HEK293 (cell line): ENCODE data around the gene PRSS35.

Source experiments
- EGR2 ChIP-seq: fragments of 450-650 bp; formaldehyde crosslinking; IDR thresholded peaks from 2 replicates; pipeline ENCODE4 v1.5.1; 2016; ENCODE audit warnings: low read depth, missing biosample characterization, missing genetic modification characterization
- HIC1 ChIP-seq: fragments of 450-650 bp; formaldehyde crosslinking; IDR thresholded peaks from 2 replicates; pipeline ENCODE4 v1.5.1; 2016; ENCODE audit warnings: missing biosample characterization, missing genetic modification characterization
- HOXA7 ChIP-seq: sonication (generic); formaldehyde crosslinking; IDR thresholded peaks from 2 replicates; pipeline ENCODE4 v1.8.1; 2022; ENCODE audit warnings: missing genetic modification reagents, borderline replicate concordance
- IKZF3 ChIP-seq: fragments of 450-650 bp; IDR thresholded peaks from 2 replicates; pipeline ENCODE4 v1.5.0; 2018; ENCODE audit warnings: missing biosample characterization, mild to moderate bottlenecking, missing genetic modification characterization, moderate library complexity
- KLF17 ChIP-seq: fragments of 450-650 bp; formaldehyde crosslinking; IDR thresholded peaks from 2 replicates; pipeline ENCODE4 v1.5.1; 2016; ENCODE audit warnings: missing biosample characterization, missing genetic modification characterization
- PATZ1 ChIP-seq: fragments of 450-650 bp; formaldehyde crosslinking; IDR thresholded peaks from 2 replicates; pipeline ENCODE4 v1.5.1; 2016; ENCODE audit warnings: missing biosample characterization, missing genetic modification characterization
- RBAK ChIP-seq: fragments of 450-650 bp; formaldehyde crosslinking; IDR thresholded peaks from 2 replicates; pipeline ENCODE4 v1.5.1; 2016; ENCODE audit warnings: missing biosample characterization, missing genetic modification characterization
- SALL2 ChIP-seq: fragments of 450-650 bp; formaldehyde crosslinking; IDR thresholded peaks from 2 replicates; pipeline ENCODE4 v1.5.0; 2017; ENCODE audit warnings: missing biosample characterization, mild to moderate bottlenecking, missing genetic modification characterization, borderline replicate concordance
- SETDB1 ChIP-seq: IDR thresholded peaks from one replicate; pipeline ENCODE4 v1.6.1; 2017; ENCODE audit warnings: mild to moderate bottlenecking, low read length, moderate library complexity, mixed read lengths; ENCODE audit not compliant: insufficient read length
- SP3 ChIP-seq: fragments of 450-650 bp; formaldehyde crosslinking; IDR thresholded peaks from 2 replicates; pipeline ENCODE4 v1.5.1; 2016; ENCODE audit warnings: missing biosample characterization, missing genetic modification characterization
- TCF7L2 ChIP-seq: IDR thresholded peaks from 2 replicates; pipeline ENCODE4 v1.6.1; 2011; ENCODE audit warnings: low read depth, mild to moderate bottlenecking, inconsistent platforms, low read length, moderate library complexity, borderline replicate concordance
- WT1 ChIP-seq: fragments of 450-650 bp; formaldehyde crosslinking; IDR thresholded peaks from 2 replicates; pipeline ENCODE4 v1.5.1; 2016; ENCODE audit warnings: missing biosample characterization, missing genetic modification characterization
- ZBTB49 ChIP-seq: fragments of 450-650 bp; formaldehyde crosslinking; IDR thresholded peaks from 2 replicates; pipeline ENCODE4 v1.5.1; 2016; ENCODE audit warnings: missing biosample characterization, missing genetic modification characterization, low read depth
- ZFP3 ChIP-seq: fragments of 450-650 bp; formaldehyde crosslinking; IDR thresholded peaks from 2 replicates; pipeline ENCODE4 v1.5.1; 2016; ENCODE audit warnings: low read depth, missing biosample characterization, missing genetic modification characterization
- ZNF112 ChIP-seq: fragments of 450-650 bp; formaldehyde crosslinking; IDR thresholded peaks from 2 replicates; pipeline ENCODE4 v1.5.0; 2017; ENCODE audit warnings: missing biosample characterization, missing genetic modification characterization
- ZNF121 ChIP-seq: fragments of 450-650 bp; formaldehyde crosslinking; IDR thresholded peaks from 2 replicates; pipeline ENCODE4 v1.5.1; 2016; ENCODE audit warnings: missing biosample characterization, missing genetic modification characterization
- ZNF132 ChIP-seq: fragments of 450-650 bp; formaldehyde crosslinking; IDR thresholded peaks from 2 replicates; pipeline ENCODE4 v1.5.1; 2017; ENCODE audit warnings: missing biosample characterization, missing genetic modification characterization, borderline replicate concordance
- ZNF133 ChIP-seq: fragments of 450-650 bp; formaldehyde crosslinking; IDR thresholded peaks from 2 replicates; pipeline ENCODE4 v1.5.1; 2016; ENCODE audit warnings: missing biosample characterization, missing genetic modification characterization
- ZNF2 ChIP-seq: fragments of 450-650 bp; formaldehyde crosslinking; IDR thresholded peaks from 2 replicates; pipeline ENCODE4 v1.5.1; 2016; ENCODE audit warnings: missing biosample characterization, missing genetic modification characterization
- ZNF350 ChIP-seq: fragments of 450-650 bp; formaldehyde crosslinking; IDR thresholded peaks from 2 replicates; pipeline ENCODE4 v1.5.0; 2017; ENCODE audit warnings: missing biosample characterization, mild to moderate bottlenecking, missing genetic modification characterization
- ZNF362 ChIP-seq: fragments of 450-650 bp; formaldehyde crosslinking; IDR thresholded peaks from 2 replicates; pipeline ENCODE4 v1.5.1; 2016; ENCODE audit warnings: missing biosample characterization, missing genetic modification characterization
- ZNF398 ChIP-seq: fragments of 450-650 bp; formaldehyde crosslinking; IDR thresholded peaks from 2 replicates; pipeline ENCODE4 v1.5.1; 2017; ENCODE audit warnings: missing biosample characterization, missing genetic modification characterization
- ZNF48 ChIP-seq: fragments of 450-650 bp; formaldehyde crosslinking; IDR thresholded peaks from 2 replicates; pipeline ENCODE4 v1.5.1; 2016; ENCODE audit warnings: missing biosample characterization, missing genetic modification characterization
- ZNF530 ChIP-seq: fragments of 450-650 bp; formaldehyde crosslinking; IDR thresholded peaks from 2 replicates; pipeline ENCODE4 v1.5.1; 2016; ENCODE audit warnings: low read depth, missing biosample characterization, missing genetic modification characterization
- ZNF645 ChIP-seq: fragments of 450-650 bp; formaldehyde crosslinking; IDR thresholded peaks from 2 replicates; pipeline ENCODE4; 2016; ENCODE audit warnings: missing biosample characterization, missing genetic modification characterization
- ZNF654 ChIP-seq: fragments of 450-650 bp; formaldehyde crosslinking; IDR thresholded peaks from 2 replicates; pipeline ENCODE4 v1.5.1; 2016; ENCODE audit warnings: low read depth, missing biosample characterization, missing genetic modification characterization
- ZNF658 ChIP-seq: fragments of 450-650 bp; formaldehyde crosslinking; IDR thresholded peaks from 2 replicates; pipeline ENCODE4; 2016; ENCODE audit warnings: missing biosample characterization, missing genetic modification characterization
- ZNF791 ChIP-seq: fragments of 450-650 bp; formaldehyde crosslinking; IDR thresholded peaks from 2 replicates; pipeline ENCODE4 v1.5.1; 2016; ENCODE audit warnings: missing biosample characterization, missing genetic modification characterization
- ZXDB ChIP-seq: fragments of 450-650 bp; formaldehyde crosslinking; IDR thresholded peaks from 2 replicates; pipeline ENCODE4 v1.5.1; 2016; ENCODE audit warnings: missing biosample characterization, missing genetic modification characterization

The PRSS35 gene

GRCh38 chr6:83514866-83515466 lies 2.6 kb downstream of the PRSS35 start (continued):
- TF ChIP-seq ZXDB (tag by site-specific recombination) (0 out of 2 replicates have a peak, but pooled peaks have one; percentile 29), KLF17 (tag by site-specific recombination) (no peak), PATZ1 (tag by site-specific recombination) (no peak), ZNF530 (no peak), ZFP3 (no peak), HIC1 (tag by site-specific recombination) (no peak), SETDB1 (no peak), ZBTB49 (tag by site-specific recombination) (no peak), TCF7L2 (no peak), IKZF3 (no peak), ZNF121 (no peak), ZNF645 (tag by site-specific recombination) (no peak), RBAK (tag by site-specific recombination) (no peak), ZNF133 (tag by site-specific recombination) (no peak), ZNF654 (tag by site-specific recombination) (peak; percentile 97), ZNF112 (tag by site-specific recombination) (no peak), ZNF362 (no peak), SALL2 (no peak), ZNF132 (tag by site-specific recombination) (no peak), WT1 (no peak), ZNF350 (no peak), ZNF398 (tag by site-specific recombination) (no peak), ZNF2 (tag by site-specific recombination) (0 out of 2 replicates have a peak, but pooled peaks have one; percentile 43), HOXA7 (CRISPR knock-in tag) (no peak), SP3 (tag by site-specific recombination) (no peak), ZNF48 (tag by site-specific recombination) (no peak), ZNF658 (tag by site-specific recombination) (no peak), ZNF791 (tag by site-specific recombination) (no peak), EGR2 (tag by site-specific recombination) (no peak)
